Fibroblast of pulmonary artery (primary cell): ENCODE data around the gene AMOT.
"Not testable (repeated sequence)": the region's sequence is repeated elsewhere in the genome, so short reads cannot be mapped to it uniquely, and the experiment has no call there.

ENCODE experiments used
- DNase-seq: peaks from one replicate; pipeline ENCODE4 v3.0.0-alpha.2; 2010; ENCODE audit warnings: low read depth
- H3K4me3 ChIP-seq: replicated peaks from 2 replicates; pipeline ENCODE4 v1.5.1; 2011; ENCODE audit warnings: low read depth, mild to moderate bottlenecking, control low read depth, low read length, moderate library complexity
- TF ChIP-seq, protein P1 (sequence below): IDR thresholded peaks from 2 replicates; pipeline ENCODE4 v1.5.1; 2011; ENCODE audit warnings: mild to moderate bottlenecking, control low read depth, low read length, inconsistent platforms; ENCODE audit errors: missing control alignments

The AMOT gene

DNA sequence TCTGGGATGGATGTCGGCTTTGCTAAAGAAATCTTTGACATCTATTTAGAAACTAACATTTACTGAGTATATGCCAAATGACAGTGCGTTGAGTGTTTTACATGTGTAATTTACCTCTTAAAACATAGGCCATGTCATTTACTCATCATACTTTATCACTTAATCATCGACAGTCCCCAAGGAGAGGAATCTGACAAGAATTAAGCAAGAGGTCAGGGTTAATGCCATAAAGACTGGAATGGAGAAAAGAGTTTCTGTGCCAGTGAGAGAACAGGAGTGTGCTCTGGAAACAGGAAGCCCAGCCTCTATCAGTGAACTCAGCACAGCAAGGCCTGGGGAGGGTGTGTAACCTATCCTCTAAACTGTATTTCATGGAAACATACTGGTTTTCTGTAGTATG lies 28.0 kb upstream of the AMOT start:
- TF ChIP-seq, protein P1, sequence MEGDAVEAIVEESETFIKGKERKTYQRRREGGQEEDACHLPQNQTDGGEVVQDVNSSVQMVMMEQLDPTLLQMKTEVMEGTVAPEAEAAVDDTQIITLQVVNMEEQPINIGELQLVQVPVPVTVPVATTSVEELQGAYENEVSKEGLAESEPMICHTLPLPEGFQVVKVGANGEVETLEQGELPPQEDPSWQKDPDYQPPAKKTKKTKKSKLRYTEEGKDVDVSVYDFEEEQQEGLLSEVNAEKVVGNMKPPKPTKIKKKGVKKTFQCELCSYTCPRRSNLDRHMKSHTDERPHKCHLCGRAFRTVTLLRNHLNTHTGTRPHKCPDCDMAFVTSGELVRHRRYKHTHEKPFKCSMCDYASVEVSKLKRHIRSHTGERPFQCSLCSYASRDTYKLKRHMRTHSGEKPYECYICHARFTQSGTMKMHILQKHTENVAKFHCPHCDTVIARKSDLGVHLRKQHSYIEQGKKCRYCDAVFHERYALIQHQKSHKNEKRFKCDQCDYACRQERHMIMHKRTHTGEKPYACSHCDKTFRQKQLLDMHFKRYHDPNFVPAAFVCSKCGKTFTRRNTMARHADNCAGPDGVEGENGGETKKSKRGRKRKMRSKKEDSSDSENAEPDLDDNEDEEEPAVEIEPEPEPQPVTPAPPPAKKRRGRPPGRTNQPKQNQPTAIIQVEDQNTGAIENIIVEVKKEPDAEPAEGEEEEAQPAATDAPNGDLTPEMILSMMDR = no peak
- DNase-seq = no peak
- H3K4me3 ChIP-seq = no peak overlapping the region

GRCh38 chrX:112867570-112867969 lies 26.9 kb upstream of the AMOT start:
- TF ChIP-seq, protein P1 = no peak
- DNase-seq = no peak

GRCh38 chrX:112866175-112866574 lies 25.5 kb upstream of the AMOT start:
- no peak for DNase-seq
- no peak overlapping the region for H3K4me3 ChIP-seq
- TF ChIP-seq, protein P1 = no peak

More at GRCh38 chrX:112867570-112867969, 26.9 kb upstream of the AMOT start:
- no peak overlapping the region for H3K4me3 ChIP-seq

GRCh38 chrX:112865464-112866025 lies 24.9 kb upstream of the AMOT start:
- no peak overlapping the region for H3K4me3 ChIP-seq
- no peak for DNase-seq
- TF ChIP-seq, protein P1 = no peak

DNA sequence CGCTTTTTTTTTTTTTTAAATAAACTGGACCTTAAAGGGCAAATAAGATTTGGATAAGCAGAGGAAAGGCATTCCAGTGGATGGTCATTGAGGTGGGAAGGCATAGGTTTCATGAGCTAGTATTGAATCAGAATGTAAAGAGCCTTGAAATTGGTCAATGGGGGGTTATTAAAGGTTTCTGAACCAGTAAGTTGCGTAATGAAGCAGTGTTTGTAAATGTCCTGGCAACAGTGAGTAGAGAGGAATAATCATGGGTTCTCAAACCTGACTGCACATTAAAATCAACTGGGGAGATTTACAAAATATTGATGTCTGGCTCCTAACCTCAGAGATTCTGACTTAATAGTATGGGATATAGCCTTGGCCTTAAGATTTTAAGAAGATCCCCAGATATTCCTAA lies 23.2 kb upstream of the AMOT start:
- no peak for DNase-seq
- TF ChIP-seq, protein P1 = no peak
- H3K4me3 ChIP-seq = no peak overlapping the region

DNA sequence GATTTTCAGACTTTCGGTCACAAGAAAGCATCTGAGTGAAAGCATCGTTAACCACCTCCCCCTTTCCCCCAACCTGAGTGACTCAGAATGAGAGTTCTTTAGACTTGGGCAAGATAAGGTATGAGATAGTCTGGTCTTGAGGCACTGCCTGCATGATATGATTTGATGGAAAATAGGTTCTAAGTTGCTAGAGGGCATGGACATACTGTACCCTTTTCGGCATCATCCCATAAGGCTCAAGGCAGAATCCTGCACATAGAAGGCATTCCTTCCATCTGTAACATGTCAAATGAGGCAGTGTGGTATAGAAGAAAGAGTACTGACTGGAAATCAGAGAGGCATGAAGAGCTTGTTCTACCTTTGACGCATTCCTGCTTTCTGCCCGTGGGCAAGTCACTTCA lies 16.8 kb upstream of the AMOT start:
- TF ChIP-seq, protein P1 = no peak
- no peak for DNase-seq
- H3K4me3 ChIP-seq = no peak overlapping the region

DNA sequence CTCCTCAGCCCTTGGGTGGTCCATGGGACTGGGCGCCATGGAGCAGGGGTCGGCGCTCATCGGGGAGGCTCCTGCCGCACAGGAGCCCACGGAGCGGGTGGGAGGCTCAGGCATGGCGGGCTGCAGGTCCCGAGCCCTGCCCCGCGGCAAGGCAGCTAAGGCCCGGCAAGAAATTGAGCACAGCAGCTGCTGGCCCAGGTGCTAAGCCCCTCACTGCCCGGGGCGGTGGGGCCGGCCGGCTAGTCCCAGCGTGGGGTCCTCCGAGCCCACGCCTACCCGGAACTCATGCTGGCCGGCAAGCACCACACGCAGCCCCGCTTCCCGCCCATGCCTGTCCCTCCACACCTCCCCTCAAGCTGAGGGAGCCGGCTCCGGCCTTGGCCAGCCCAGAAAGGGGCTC lies 14.3 kb upstream of the AMOT start:
- H3K4me3 ChIP-seq, DNase-seq: not testable (repeated sequence)
